ENCODE measurements around the gene C9orf153. TPM values are rescaled to one million over a fixed set of nuclear protein-coding genes. Genes with fewer than 3 reads are reported as not detected.
A peak's percentile ranks its signal among the peaks of the same experiment; 100 is the strongest.

C9orf153 gene
- total RNA-seq, 1 experiment from 2014 or later: 0.17 TPM

GRCh38 chr9:86281593-86282076, 22.2 kb upstream of the C9orf153 start:
- peak overlapping the region; percentile 94 for H3K14ac ChIP-seq (ENCODE audit: insufficient read depth, low read length)
- no peak overlapping the region for H3T11ph ChIP-seq (ENCODE audit: low read length)
- peak overlapping the region; percentile 93 for H3K9ac ChIP-seq (ENCODE audit: extremely low read depth, insufficient read length, low read length)
- H4K20me1 ChIP-seq (ENCODE audit: control insufficient read depth, insufficient read depth, insufficient read length): no peaks in the 10 kb centered on the region
- H2BK5ac ChIP-seq (ENCODE audit: insufficient read length, low read length): peak overlapping the region; percentile 14
- Mint-ChIP-seq H3K4me3 (peak overlapping the region; percentile 88 to 95), H3K4me1 (peaks cover 20 to 23% of the 10 kb centered on the region in 2 experiments), H3K27me3 (ENCODE audit: low read depth) (peaks cover 9% of the 10 kb centered on the region), H3K9me3 (no peaks in the 10 kb centered on the region), H3K27ac (peak overlapping the region; percentile 89 to 98 (median 97)), H3K36me3 (ENCODE audit: insufficient read depth in 1 of 3, low read depth in 3 of 3) (peaks cover 5 to 14% (median 12%) of the 10 kb centered on the region in 3 experiments; a peak in 5 of 7 replicates)
- H4K8ac ChIP-seq (replicated peaks; ENCODE audit: insufficient read length, low read depth, low read length): no peak overlapping the region
- H2BK120ac ChIP-seq (ENCODE audit: low read depth, low read length, poor library complexity, severe bottlenecking): no peak overlapping the region
- peak overlapping the region; percentile 96 for H3K18ac ChIP-seq (ENCODE audit: insufficient read length, low read depth, low read length)
- H2AK5ac ChIP-seq (ENCODE audit: insufficient read length, low read length): no peak overlapping the region
- no peaks in the 10 kb centered on the region for H3K79me1 ChIP-seq (ENCODE audit: insufficient read depth, low read depth, low read length, poor library complexity, severe bottlenecking)
- H2AFZ ChIP-seq (ENCODE audit: low read length): no peak overlapping the region
- H4K91ac ChIP-seq (ENCODE audit: insufficient read length, low read depth, low read length): no peak overlapping the region
- H3K4ac ChIP-seq (ENCODE audit: low read depth, low read length): no peak overlapping the region; the same call in 1 of the 2 replicates
- peaks cover 5% of the 10 kb centered on the region for H3K23me2 ChIP-seq (ENCODE audit: insufficient read length, low read depth, low read length, poor library complexity, severe bottlenecking)
- no peak overlapping the region for H2BK12ac ChIP-seq (ENCODE audit: insufficient read length, low read depth, low read length)
- TF ChIP-seq CTCF (conservative IDR thresholded peaks at IDR 0.05): no peak
- no peak overlapping the region for H2BK15ac ChIP-seq (ENCODE audit: low read depth, low read length)
- H3K23ac ChIP-seq (ENCODE audit: insufficient read length, low read depth, low read length): no peak overlapping the region
- no peak overlapping the region for H2BK20ac ChIP-seq (ENCODE audit: low read depth, low read length, poor library complexity, severe bottlenecking)
- H3K9me3 ChIP-seq (ENCODE audit: control insufficient read depth, low read depth, low read length): no peaks in the 10 kb centered on the region
- no CpG with 5 or more reads among the region's 31 CpGs for WGBS (ENCODE audit: extremely low coverage, insufficient read length, low lambda C conversion rate)
- no peaks in the 10 kb centered on the region for H3K27me3 ChIP-seq (ENCODE audit: insufficient read depth, low read length)
- H4K5ac ChIP-seq (ENCODE audit: insufficient read length, low read depth, low read length): no peak overlapping the region
- peak; percentile 72 for DNase-seq
- H3K79me2 ChIP-seq (ENCODE audit: insufficient read depth, low read length): peaks cover 13% of the 10 kb centered on the region; the same call in 1 of the 2 replicates
- H3K4me1 ChIP-seq (ENCODE audit: insufficient read depth, low read length): no peaks in the 10 kb centered on the region; the same call in 1 of the 2 replicates
- H3K4me2 ChIP-seq (ENCODE audit: insufficient read depth, insufficient read length, low read length): peak overlapping the region; percentile 48
- H3K27ac ChIP-seq (ENCODE audit: insufficient read length, low read depth, low read length): no peak overlapping the region
- H3K56ac ChIP-seq (ENCODE audit: insufficient read length, low read depth, low read length): no peak overlapping the region

All from H9 (cell line).